ENCODE measurements around the gene RAI1. TPM values are rescaled to one million over a fixed set of nuclear protein-coding genes. Genes with fewer than 3 reads are reported as not detected.

The RAI1 gene
- total and polyA plus RNA-seq, 9 donors: 1.5 to 57.7 (median 35.3) TPM

GRCh38 chr17:17645961-17646360, 35.3 kb upstream of the RAI1 start:
- no peak for DNase-seq
- Histone ChIP-seq H3K4me3 (no peak overlapping the region), H3K4me1 (ENCODE audit: insufficient read depth) (no peaks in the 10 kb centered on the region), H3K27ac (no peak overlapping the region), H3K36me3 (no peaks in the 10 kb centered on the region), H3K9me3 (peaks cover 0 to 3% of the 10 kb centered on the region in 2 donors), H3K27me3 (no peaks in the 10 kb centered on the region)
- 95 to 97% (median 95%) methylated on average over 2 of the region's 2 CpGs for WGBS, 3 donors
- intact Hi-C loops (cut with DNase I): loop anchor here in 1 of 4 donors (10.0 kb wide), 1 partner anchor 151 kb away; the partner anchor contains the start of gene RASD1
- no peak for TF ChIP-seq CTCF (IDR thresholded peaks at IDR 0.05)

DNA sequence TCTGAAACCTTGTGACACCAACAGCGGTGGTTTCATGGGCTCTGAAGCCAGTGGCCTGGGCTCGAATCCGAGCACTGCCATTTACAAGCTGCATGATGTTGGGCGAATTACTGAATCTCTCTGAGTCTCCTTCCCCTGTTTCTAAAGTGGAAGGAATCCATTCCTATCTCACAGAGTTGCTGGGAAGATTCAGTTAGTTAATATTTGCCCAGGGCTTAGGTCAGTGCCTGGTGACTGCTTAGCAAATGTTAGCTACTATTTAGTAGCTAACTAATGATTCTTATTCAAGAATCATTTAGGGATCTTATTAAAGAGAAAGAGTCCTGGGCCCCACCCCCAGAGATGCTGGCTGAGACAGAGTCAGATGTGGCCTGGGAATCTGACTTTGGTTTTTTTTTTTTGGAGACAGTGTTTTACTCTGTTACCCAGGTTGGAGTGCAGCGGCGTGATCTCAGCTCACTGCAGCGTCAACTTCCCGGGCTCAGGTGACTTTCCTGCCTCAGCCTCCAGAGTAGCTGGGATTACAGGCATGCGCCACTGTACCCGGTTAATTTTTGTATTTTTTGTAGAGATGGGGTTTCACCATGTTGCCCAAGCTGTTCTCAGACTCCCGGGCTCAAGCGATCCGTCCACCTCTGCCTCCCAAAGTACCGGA, 33.6 kb upstream of the RAI1 start:
- Histone ChIP-seq H3K4me3 (no peak overlapping the region), H3K4me1 (ENCODE audit: insufficient read depth) (no peaks in the 10 kb centered on the region), H3K27me3 (no peaks in the 10 kb centered on the region), H3K27ac (no peak overlapping the region), H3K36me3 (no peaks in the 10 kb centered on the region), H3K9me3 (peaks cover 0 to 3% of the 10 kb centered on the region in 2 donors)
- 91% methylated on average over 14 of the region's 14 CpGs for WGBS, 3 donors
- intact Hi-C loops (cut with DNase I): loop anchor here in 1 of 4 donors (10.0 kb wide), 1 partner anchor 153 kb away; the partner anchor contains the start of gene RASD1
- no peak for DNase-seq
- no peak for TF ChIP-seq POLR2A (IDR thresholded peaks at IDR 0.05)
- TF ChIP-seq CTCF (IDR thresholded peaks at IDR 0.05): no peak
- TF ChIP-seq EP300 (IDR thresholded peaks at IDR 0.05): no peak

GRCh38 chr17:17648762-17649161, 32.5 kb upstream of the RAI1 start:
- no peaks in the 10 kb centered on the region for H3K36me3 ChIP-seq
- WGBS, 3 donors: 38 to 53% (median 47%) methylated on average over 7 of the region's 7 CpGs
- intact Hi-C loops (cut with DNase I): loop anchor here in 1 of 4 donors (10.0 kb wide), 1 partner anchor 154 kb away; the partner anchor contains the start of gene RASD1
- H3K27me3 ChIP-seq: no peaks in the 10 kb centered on the region
- H3K9me3 ChIP-seq: peaks cover 0 to 3% of the 10 kb centered on the region in 2 donors
- H3K4me1 ChIP-seq (ENCODE audit: insufficient read depth): no peaks in the 10 kb centered on the region
- no peak overlapping the region for H3K4me3 ChIP-seq
- TF ChIP-seq POLR2A (IDR thresholded peaks at IDR 0.05): no peak
- TF ChIP-seq CTCF (IDR thresholded peaks at IDR 0.05): no peak
- no peak for TF ChIP-seq EP300 (IDR thresholded peaks at IDR 0.05)
- no peak overlapping the region for H3K27ac ChIP-seq
- no peak for DNase-seq

DNA sequence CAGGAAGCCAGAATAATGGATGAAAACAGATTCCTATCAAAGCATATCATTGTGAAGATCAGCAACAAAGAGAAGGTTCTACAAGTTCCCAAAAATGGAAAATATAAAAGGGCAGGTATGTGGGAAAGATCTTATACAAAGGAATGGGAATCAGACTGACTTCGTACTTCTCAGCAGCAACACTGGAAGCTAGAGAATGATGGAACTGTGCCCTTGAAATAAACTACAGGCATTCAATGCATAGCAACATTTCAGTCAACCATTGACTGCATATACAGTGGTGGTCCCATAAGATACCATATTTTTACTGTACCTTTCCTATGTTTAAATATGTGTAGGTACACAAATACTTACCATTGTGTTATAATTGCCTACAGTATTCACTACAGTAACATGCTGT, 30.3 kb upstream of the RAI1 start:
- Histone ChIP-seq H3K4me3 (no peak overlapping the region), H3K27ac (no peak overlapping the region), H3K4me1 (ENCODE audit: insufficient read depth) (no peaks in the 10 kb centered on the region), H3K36me3 (no peaks in the 10 kb centered on the region), H3K9me3 (no peaks in the 10 kb centered on the region), H3K27me3 (no peaks in the 10 kb centered on the region)
- 85 to 96% (median 95%) methylated on average over 1 of the region's 1 CpG for WGBS, 3 donors
- TF ChIP-seq POLR2A (IDR thresholded peaks at IDR 0.05) (no peak), EP300 (IDR thresholded peaks at IDR 0.05) (no peak), CTCF (IDR thresholded peaks at IDR 0.05) (no peak)
- no peak for DNase-seq
- intact Hi-C loops (cut with DNase I): no loop called here

All from ovary (tissue), 9 donors.